HepG2 (cell line): Measurements from ENCODE around the gene CBFA2T2. TPM values are rescaled to one million over a fixed set of nuclear protein-coding genes. Genes with fewer than 3 reads are reported as not detected.
"Not testable (repeated sequence)": the region's sequence is repeated elsewhere in the genome, so short reads cannot be mapped to it uniquely, and the experiment has no call there.

Experiments
- ATAC-seq: fragments of 200-7000 bp; cut with Tn5 transposase; 3 replicates; pipeline ENCODE4 v1.9.1; 2020; ENCODE audit warnings: mild to moderate bottlenecking, moderate library complexity
- BruUV-seq: library from RNA; stranded (reverse); fragments of 400-500 nt; replicated peaks from 2 replicates; lab custom pipeline; 2021; lab: Mats Ljungman, UMichigan
- CTCF ChIA-PET: fragments of 300-600 bp; formaldehyde crosslinking; extraction: SDS; loops from one replicate; lab custom pipeline; 2021; ENCODE audit warnings: low total read pairs, inconsistent platforms, low intra/inter-chr PET ratio; lab: Yijun Ruan, JAX
- POLR2A ChIA-PET: fragments of 350-600 bp; sonication (Branson Sonifier 250); formaldehyde crosslinking; loops from one replicate; lab custom pipeline; 2020; ENCODE audit warnings: antibody characterized with exemption, inconsistent platforms; lab: Yijun Ruan, JAX
- DNase-seq: peaks from one replicate; pipeline ENCODE4 v3.0.0-alpha.2; 2015; ENCODE audit warnings: low spot score
- FAIRE-seq: peaks from 3 replicates; lab custom pipeline; 2011; peaks lifted over from hg19 to GRCh38; lab: Jason Lieb, UNC
- H2AFZ ChIP-seq: one replicate; pipeline ENCODE4 v1.6.1; 2011; ENCODE audit warnings: low read length, inconsistent platforms
- H3K27ac ChIP-seq: fragments of 300-600 bp; 3 replicates; pipeline ENCODE4 v1.8.0; 2011; ENCODE audit warnings: mixed run types, mild to moderate bottlenecking, mixed read lengths, low read length, inconsistent platforms; ENCODE audit not compliant: insufficient read depth; ENCODE audit errors: extremely low read length
- H3K27me3 ChIP-seq, 2 experiments: fragments of 200-600 bp in 1 of 2; 2 replicates in 1 of 2; 3 replicates in 1 of 2; pipeline versions ENCODE4 v1.6.0 to v1.8.0; 2011; ENCODE audit warnings: low read length in 2 of 2, mild to moderate bottlenecking in 2 of 2, moderate library complexity in 2 of 2, inconsistent platforms in 1 of 2; ENCODE audit not compliant: insufficient read depth in 2 of 2, control insufficient read depth in 1 of 2
- H3K36me3 ChIP-seq, 2 experiments: fragments of 200-600 bp in 1 of 2; replicated peaks in 1 of 2; 2 replicates in 1 of 2; 3 replicates in 1 of 2; pipeline versions ENCODE4 v1.5.1 to v1.8.0; 2011; ENCODE audit warnings: low read length in 2 of 2, inconsistent platforms in 1 of 2; ENCODE audit not compliant: insufficient read depth in 2 of 2, control insufficient read depth in 1 of 2
- H3K4me1 ChIP-seq: 2 replicates; pipeline ENCODE4 v1.5.1; 2012; ENCODE audit warnings: low read length, inconsistent platforms; ENCODE audit not compliant: insufficient read depth
- H3K4me2 ChIP-seq: 2 replicates; pipeline ENCODE4 v1.6.0; 2011; ENCODE audit warnings: low read depth, low read length, inconsistent platforms
- H3K4me3 ChIP-seq, 3 experiments: fragments of 200-600 bp in 1 of 3; sonication (generic), shearing (Covaris generic) in 1 of 3; replicated peaks in 1 of 3; 2 replicates each; pipeline ENCODE4 v1.5.1; 2011 to 2016; ENCODE audit warnings: low read length in 3 of 3, inconsistent platforms in 2 of 3, low read depth in 2 of 3, mild to moderate bottlenecking in 2 of 3, control low read depth in 1 of 3, mixed read lengths in 1 of 3; ENCODE audit not compliant: insufficient read depth in 1 of 3
- H3K79me2 ChIP-seq: one replicate; pipeline ENCODE4 v1.6.1; 2011; ENCODE audit warnings: low read length, inconsistent platforms; ENCODE audit not compliant: insufficient read depth
- H3K9ac ChIP-seq: 2 replicates; pipeline ENCODE4 v1.6.0; 2011; ENCODE audit warnings: mild to moderate bottlenecking, low read depth, low read length, inconsistent platforms; ENCODE audit not compliant: insufficient read depth
- H3K9me3 ChIP-seq: 2 replicates; pipeline ENCODE4 v1.5.1; 2012; ENCODE audit warnings: mild to moderate bottlenecking, low read length
- H4K20me1 ChIP-seq: 2 replicates; pipeline ENCODE4 v1.6.0; 2011; ENCODE audit warnings: inconsistent platforms, mild to moderate bottlenecking, low read length, moderate library complexity; ENCODE audit not compliant: insufficient read depth
- WGBS: methylation state at CpG from one replicate; pipeline ENCODE4 v1.1.6; 2017; ENCODE audit warnings: low lambda C conversion rate; 5-methylcytosine and 5-hydroxymethylcytosine counted together
- in situ Hi-C: cut with HindIII; loops from 2 replicates; pipeline ENCODE4 v1.10.0; 2017; ENCODE audit warnings: low pct_unique_long_range_greater_than_20kb; ENCODE audit not compliant: extremely low pct_ligation_motif_present
- intact Hi-C: fragments of 100-400 bp; cut with micrococcal nuclease; formaldehyde crosslinking; loops from one replicate; pipeline ENCODE4 v1.10.0; 2022; ENCODE audit not compliant: unreplicated experiment
- polyA plus RNA-seq, 8 experiments: library from polyadenylated mRNA; depleted of rRNA in 3 of 8; stranded (reverse) in 7 of 8; unstranded in 1 of 8; fragments of >200 nt; fragmentation: Illumina TruSeq in 4 of 8; extraction: Trizol in 4 of 8; gene quantifications; 2 replicates each; pipeline versions ENCODE4 v1.2.1 to v1.2.3, GENCODE V29; 2011 to 2016; ENCODE audit warnings: low read depth in 4 of 8, missing spikeins in 1 of 8, mixed read lengths in 1 of 8; ENCODE audit not compliant: insufficient read depth in 1 of 8
- total RNA-seq, 5 experiments: library from RNA; depleted of rRNA; stranded (reverse); fragments of >200 nt; fragmentation: Illumina TruSeq; extraction: Trizol; gene quantifications; 2 replicates each; pipeline ENCODE4 v1.2.3, GENCODE V29; 2016; ENCODE audit warnings: low read depth in 1 of 5

CBFA2T2 gene
- total and polyA plus RNA-seq, 2 of the 13 experiments (the other 11 are each of a cell fraction or from before 2014, with no cell fraction given): 6.3 to 21.2 TPM

- in situ Hi-C loops, FAIRE-seq, POLR2A ChIA-PET: not testable (repeated sequence)
These were observed 209.1 kb downstream of the CBFA2T2 start for GRCh38 chr20:33698966-33699365.

More at GRCh38 chr20:33698966-33699365, 209.1 kb downstream of the CBFA2T2 start:
- H3K27ac ChIP-seq, H3K79me2 ChIP-seq, ATAC-seq, BruUV-seq, H3K27me3 ChIP-seq, H3K4me3 ChIP-seq, H4K20me1 ChIP-seq, intact Hi-C loops, H2AFZ ChIP-seq, H3K9ac ChIP-seq, H3K4me2 ChIP-seq, H3K9me3 ChIP-seq, H3K36me3 ChIP-seq, DNase-seq, CTCF ChIA-PET: not testable (repeated sequence)
- H3K4me1 ChIP-seq: peaks cover 52% of the 10 kb centered on the region
- 91% methylated on average over 17 of the region's 27 CpGs for WGBS

Other genes with a start within 250 kb of the CBFA2T2 start
- 0.18 and 0.82 TPM in 2 replicates for gene BPIFB1, start 206.9 kb upstream of the CBFA2T2 start, total RNA-seq (2016; rRNA removed; fragmentation: Illumina TruSeq; extraction: Trizol)
- gene BPIFB1, start 206.9 kb upstream of the CBFA2T2 start, polyA plus RNA-seq (2011; rRNA removed): 4.4 and 9.2 TPM in 2 replicates
- gene CDK5RAP1, start 88.6 kb upstream of the CBFA2T2 start, total RNA-seq (2016; rRNA removed; fragmentation: Illumina TruSeq; extraction: Trizol): 98.2 and 104 TPM in 2 replicates
- gene CDK5RAP1, start 88.6 kb upstream of the CBFA2T2 start, polyA plus RNA-seq (2011; rRNA removed): 52.9 and 53.6 TPM in 2 replicates
- 14.8 and 16.4 TPM in 2 replicates for gene SNTA1, start 46.3 kb upstream of the CBFA2T2 start, total RNA-seq (2016; rRNA removed; fragmentation: Illumina TruSeq; extraction: Trizol)
- gene SNTA1, start 46.3 kb upstream of the CBFA2T2 start, polyA plus RNA-seq (2011; rRNA removed): 18.3 and 21.2 TPM in 2 replicates
- 0.09 and 0.14 TPM in 2 replicates for gene C20orf144, start 172.2 kb downstream of the CBFA2T2 start, total RNA-seq (2016; rRNA removed; fragmentation: Illumina TruSeq; extraction: Trizol)
- gene C20orf144, start 172.2 kb downstream of the CBFA2T2 start, polyA plus RNA-seq (2011; rRNA removed): 0.16 TPM in 2 replicates
- not detected in 2 replicates for gene ACTL10, start 176.8 kb downstream of the CBFA2T2 start, total RNA-seq (2016; rRNA removed; fragmentation: Illumina TruSeq; extraction: Trizol)
- not detected in 2 replicates for gene ACTL10, start 176.8 kb downstream of the CBFA2T2 start, polyA plus RNA-seq (2011; rRNA removed)
- gene NECAB3, start 184.3 kb downstream of the CBFA2T2 start, total RNA-seq (2016; rRNA removed; fragmentation: Illumina TruSeq; extraction: Trizol): 26.4 and 61.5 TPM in 2 replicates
- gene NECAB3, start 184.3 kb downstream of the CBFA2T2 start, polyA plus RNA-seq (2011; rRNA removed): 65.5 and 81.8 TPM in 2 replicates
- gene E2F1, start 196.3 kb downstream of the CBFA2T2 start, total RNA-seq (2016; rRNA removed; fragmentation: Illumina TruSeq; extraction: Trizol): 25.3 and 39.4 TPM in 2 replicates
- gene E2F1, start 196.3 kb downstream of the CBFA2T2 start, polyA plus RNA-seq (2011; rRNA removed): 22.5 and 25.5 TPM in 2 replicates
- not detected in 2 replicates for gene PXMP4, start 230.2 kb downstream of the CBFA2T2 start, total RNA-seq (2016; rRNA removed; fragmentation: Illumina TruSeq; extraction: Trizol)
- gene PXMP4, start 230.2 kb downstream of the CBFA2T2 start, polyA plus RNA-seq (2011; rRNA removed): not detected in 2 replicates
- gene ZNF341, start 241.9 kb downstream of the CBFA2T2 start, total RNA-seq (2016; rRNA removed; fragmentation: Illumina TruSeq; extraction: Trizol): 0.97 and 1.1 TPM in 2 replicates
- 2.2 TPM in 2 replicates for gene ZNF341, start 241.9 kb downstream of the CBFA2T2 start, polyA plus RNA-seq (2011; rRNA removed)